HEK293 (cell line): Measurements from ENCODE around the gene IL12A.

Source experiments
- CTCF ChIA-PET: fragments of 350-600 bp; formaldehyde crosslinking; extraction: SDS; loops from one replicate; lab custom pipeline; 2021; ENCODE audit warnings: antibody characterized with exemption; lab: Yijun Ruan, JAX
- POLR2A ChIA-PET: fragments of 300-600 bp; formaldehyde crosslinking; extraction: SDS; loops from one replicate; lab custom pipeline; 2020; ENCODE audit warnings: antibody characterized with exemption, inconsistent platforms; lab: Yijun Ruan, JAX
- H3K27ac ChIP-seq: fragments of 200-500 bp; sonication (Bioruptor generic); 2 replicates; pipeline ENCODE4 v1.5.1; 2014; ENCODE audit warnings: low read depth, low read length, control low read depth, inconsistent platforms; ENCODE audit errors: extremely low read depth
- H3K36me3 ChIP-seq, 2 experiments: fragments of 200-500 bp in 1 of 2; sonication (Bioruptor generic) in 1 of 2; 1 replicate in 1 of 2; 2 replicates in 1 of 2; pipeline ENCODE4 v1.5.1; 2014 to 2017; ENCODE audit warnings: inconsistent platforms in 2 of 2, low read length in 2 of 2; ENCODE audit not compliant: control insufficient read depth in 2 of 2, insufficient read depth in 1 of 2
- H3K4me1 ChIP-seq: fragments of 200-500 bp; sonication (Bioruptor generic); 2 replicates; pipeline ENCODE4 v1.5.1; 2014; ENCODE audit warnings: mild to moderate bottlenecking, low read length, inconsistent platforms; ENCODE audit not compliant: control insufficient read depth, insufficient read depth
- H3K4me3 ChIP-seq: 2 replicates; pipeline ENCODE4 v1.5.1; 2011; ENCODE audit warnings: low read depth, mild to moderate bottlenecking, control low read depth, low read length, moderate library complexity
- H3K9me3 ChIP-seq: fragments of 200-500 bp; sonication (Bioruptor generic); 2 replicates; pipeline ENCODE4 v1.5.1; 2014; ENCODE audit warnings: low read depth, low read length, inconsistent platforms; ENCODE audit not compliant: control insufficient read depth, insufficient read depth
- HIC1 ChIP-seq: fragments of 450-650 bp; formaldehyde crosslinking; IDR thresholded peaks from 2 replicates; pipeline ENCODE4 v1.5.1; 2016; ENCODE audit warnings: missing biosample characterization, missing genetic modification characterization
- KLF10 ChIP-seq: fragments of 450-650 bp; IDR thresholded peaks from 2 replicates; pipeline ENCODE4 v1.5.1; 2018; ENCODE audit warnings: missing biosample characterization, mild to moderate bottlenecking, missing genetic modification characterization
- ZNF132 ChIP-seq: fragments of 450-650 bp; formaldehyde crosslinking; IDR thresholded peaks from 2 replicates; pipeline ENCODE4 v1.5.1; 2017; ENCODE audit warnings: missing biosample characterization, missing genetic modification characterization, borderline replicate concordance
- ZNF140 ChIP-seq: fragments of 450-650 bp; formaldehyde crosslinking; IDR thresholded peaks from 2 replicates; pipeline ENCODE4 v1.5.1; 2016; ENCODE audit warnings: missing biosample characterization, missing genetic modification characterization
- ZNF146 ChIP-seq: fragments of 450-650 bp; formaldehyde crosslinking; IDR thresholded peaks from 2 replicates; pipeline ENCODE4 v1.5.1; 2016; ENCODE audit warnings: missing biosample characterization, missing genetic modification characterization
- ZNF292 ChIP-seq: fragments of 450-650 bp; formaldehyde crosslinking; IDR thresholded peaks from 2 replicates; pipeline ENCODE4 v1.5.1; 2016; ENCODE audit warnings: low read depth, missing biosample characterization, missing genetic modification characterization, borderline replicate concordance
- ZNF404 ChIP-seq: fragments of 450-650 bp; formaldehyde crosslinking; IDR thresholded peaks from 2 replicates; pipeline ENCODE4 v1.5.1; 2017; ENCODE audit warnings: missing biosample characterization, missing genetic modification characterization
- ZNF530 ChIP-seq: fragments of 450-650 bp; formaldehyde crosslinking; IDR thresholded peaks from 2 replicates; pipeline ENCODE4 v1.5.1; 2016; ENCODE audit warnings: low read depth, missing biosample characterization, missing genetic modification characterization
- ZNF623 ChIP-seq: fragments of 450-650 bp; formaldehyde crosslinking; IDR thresholded peaks from 2 replicates; pipeline ENCODE4 v1.5.1; 2016; ENCODE audit warnings: missing biosample characterization, missing genetic modification characterization
- ZNF639 ChIP-seq: fragments of 450-650 bp; formaldehyde crosslinking; IDR thresholded peaks from 2 replicates; pipeline ENCODE4 v1.5.1; 2016; ENCODE audit warnings: missing biosample characterization, missing genetic modification characterization
- ZNF791 ChIP-seq: fragments of 450-650 bp; formaldehyde crosslinking; IDR thresholded peaks from 2 replicates; pipeline ENCODE4 v1.5.1; 2016; ENCODE audit warnings: missing biosample characterization, missing genetic modification characterization
- TF ChIP-seq, protein P1 (sequence below): fragments of 450-650 bp; formaldehyde crosslinking; IDR thresholded peaks from 2 replicates; pipeline ENCODE4 v1.5.1; 2016; ENCODE audit warnings: missing biosample characterization, missing genetic modification characterization
- TF ChIP-seq, protein P2 (sequence below): fragments of 450-650 bp; formaldehyde crosslinking; IDR thresholded peaks from 2 replicates; pipeline ENCODE4 v1.5.1; 2016; ENCODE audit warnings: missing biosample characterization, missing genetic modification characterization, borderline replicate concordance
- TF ChIP-seq, protein P3 (sequence below): fragments of 450-650 bp; formaldehyde crosslinking; IDR thresholded peaks from 2 replicates; pipeline ENCODE4 v1.5.1; 2016; ENCODE audit warnings: missing biosample characterization, missing genetic modification characterization

Gene IL12A

DNA sequence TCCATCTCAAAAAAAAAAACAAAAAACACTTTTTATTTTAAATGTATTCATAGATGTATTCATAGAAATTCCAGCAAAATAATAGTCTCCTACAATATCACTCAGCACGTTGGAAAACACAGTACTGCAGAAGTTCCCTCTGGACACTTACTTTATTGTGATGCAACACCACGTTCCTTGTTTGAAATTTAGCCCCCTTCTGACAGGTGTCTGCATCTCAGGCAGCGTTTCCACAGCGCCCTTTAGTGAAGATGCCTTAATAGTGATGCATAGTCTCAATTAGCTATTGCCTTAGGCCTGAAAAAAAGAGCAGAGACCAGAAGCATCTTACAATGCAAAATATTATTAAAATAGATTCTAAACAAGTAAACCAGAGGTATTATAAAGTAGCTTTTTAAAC lies 20.3 kb downstream of the IL12A start:
- H3K4me1 ChIP-seq: no peaks in the 10 kb centered on the region

More for the DNA sequence above, 20.3 kb downstream of the IL12A start:
- no peaks in the 10 kb centered on the region for H3K9me3 ChIP-seq
- H3K4me3 ChIP-seq: no peak overlapping the region
- TF ChIP-seq ZNF791 (tag by site-specific recombination) (no peak), ZNF132 (tag by site-specific recombination) (no peak), ZNF530 (no peak), ZNF404 (tag by site-specific recombination) (no peak), HIC1 (tag by site-specific recombination) (no peak), ZNF140 (tag by site-specific recombination) (no peak), ZNF146 (tag by site-specific recombination) (no peak), ZNF639 (tag by site-specific recombination) (no peak), ZNF292 (no peak), ZNF623 (no peak), KLF10 (tag by site-specific recombination) (no peak)
- TF ChIP-seq, protein P1, sequence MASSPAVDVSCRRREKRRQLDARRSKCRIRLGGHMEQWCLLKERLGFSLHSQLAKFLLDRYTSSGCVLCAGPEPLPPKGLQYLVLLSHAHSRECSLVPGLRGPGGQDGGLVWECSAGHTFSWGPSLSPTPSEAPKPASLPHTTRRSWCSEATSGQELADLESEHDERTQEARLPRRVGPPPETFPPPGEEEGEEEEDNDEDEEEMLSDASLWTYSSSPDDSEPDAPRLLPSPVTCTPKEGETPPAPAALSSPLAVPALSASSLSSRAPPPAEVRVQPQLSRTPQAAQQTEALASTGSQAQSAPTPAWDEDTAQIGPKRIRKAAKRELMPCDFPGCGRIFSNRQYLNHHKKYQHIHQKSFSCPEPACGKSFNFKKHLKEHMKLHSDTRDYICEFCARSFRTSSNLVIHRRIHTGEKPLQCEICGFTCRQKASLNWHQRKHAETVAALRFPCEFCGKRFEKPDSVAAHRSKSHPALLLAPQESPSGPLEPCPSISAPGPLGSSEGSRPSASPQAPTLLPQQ (tag by site-specific recombination): no peak
- TF ChIP-seq, protein P2, sequence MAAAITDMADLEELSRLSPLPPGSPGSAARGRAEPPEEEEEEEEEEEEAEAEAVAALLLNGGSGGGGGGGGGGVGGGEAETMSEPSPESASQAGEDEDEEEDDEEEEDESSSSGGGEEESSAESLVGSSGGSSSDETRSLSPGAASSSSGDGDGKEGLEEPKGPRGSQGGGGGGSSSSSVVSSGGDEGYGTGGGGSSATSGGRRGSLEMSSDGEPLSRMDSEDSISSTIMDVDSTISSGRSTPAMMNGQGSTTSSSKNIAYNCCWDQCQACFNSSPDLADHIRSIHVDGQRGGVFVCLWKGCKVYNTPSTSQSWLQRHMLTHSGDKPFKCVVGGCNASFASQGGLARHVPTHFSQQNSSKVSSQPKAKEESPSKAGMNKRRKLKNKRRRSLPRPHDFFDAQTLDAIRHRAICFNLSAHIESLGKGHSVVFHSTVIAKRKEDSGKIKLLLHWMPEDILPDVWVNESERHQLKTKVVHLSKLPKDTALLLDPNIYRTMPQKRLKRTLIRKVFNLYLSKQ (tag by site-specific recombination): no peak
- TF ChIP-seq, protein P3, sequence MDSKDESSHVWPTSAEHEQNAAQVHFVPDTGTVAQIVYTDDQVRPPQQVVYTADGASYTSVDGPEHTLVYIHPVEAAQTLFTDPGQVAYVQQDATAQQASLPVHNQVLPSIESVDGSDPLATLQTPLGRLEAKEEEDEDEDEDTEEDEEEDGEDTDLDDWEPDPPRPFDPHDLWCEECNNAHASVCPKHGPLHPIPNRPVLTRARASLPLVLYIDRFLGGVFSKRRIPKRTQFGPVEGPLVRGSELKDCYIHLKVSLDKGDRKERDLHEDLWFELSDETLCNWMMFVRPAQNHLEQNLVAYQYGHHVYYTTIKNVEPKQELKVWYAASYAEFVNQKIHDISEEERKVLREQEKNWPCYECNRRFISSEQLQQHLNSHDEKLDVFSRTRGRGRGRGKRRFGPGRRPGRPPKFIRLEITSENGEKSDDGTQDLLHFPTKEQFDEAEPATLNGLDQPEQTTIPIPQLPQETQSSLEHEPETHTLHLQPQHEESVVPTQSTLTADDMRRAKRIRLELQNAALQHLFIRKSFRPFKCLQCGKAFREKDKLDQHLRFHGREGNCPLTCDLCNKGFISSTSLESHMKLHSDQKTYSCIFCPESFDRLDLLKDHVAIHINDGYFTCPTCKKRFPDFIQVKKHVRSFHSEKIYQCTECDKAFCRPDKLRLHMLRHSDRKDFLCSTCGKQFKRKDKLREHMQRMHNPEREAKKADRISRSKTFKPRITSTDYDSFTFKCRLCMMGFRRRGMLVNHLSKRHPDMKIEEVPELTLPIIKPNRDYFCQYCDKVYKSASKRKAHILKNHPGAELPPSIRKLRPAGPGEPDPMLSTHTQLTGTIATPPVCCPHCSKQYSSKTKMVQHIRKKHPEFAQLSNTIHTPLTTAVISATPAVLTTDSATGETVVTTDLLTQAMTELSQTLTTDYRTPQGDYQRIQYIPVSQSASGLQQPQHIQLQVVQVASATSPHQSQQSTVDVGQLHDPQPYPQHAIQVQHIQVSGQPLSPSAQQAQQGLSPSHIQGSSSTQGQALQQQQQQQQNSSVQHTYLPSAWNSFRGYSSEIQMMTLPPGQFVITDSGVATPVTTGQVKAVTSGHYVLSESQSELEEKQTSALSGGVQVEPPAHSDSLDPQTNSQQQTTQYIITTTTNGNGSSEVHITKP: no peak
- no peaks in the 10 kb centered on the region for H3K36me3 ChIP-seq
- CTCF ChIA-PET: interaction anchor here (0.7 to 1.1 kb wide), 2 partner anchors 123 to 742 kb away, joined by 3 to 4 read pairs; no protein-coding TSS in a partner anchor
- H3K27ac ChIP-seq: no peak overlapping the region
- POLR2A ChIA-PET: no interaction called here
